Panc1 (cell line): ENCODE measurements around the gene HPRT1. TPM values are rescaled to one million over a fixed set of nuclear protein-coding genes. Genes with fewer than 3 reads are reported as not detected.

ENCODE experiments used
- ATAC-seq: fragments of 200-7000 bp; cut with Tn5 transposase; 2 replicates; pipeline ENCODE4 v1.9.1; 2020; ENCODE audit warnings: mild to moderate bottlenecking, moderate library complexity
- BruUV-seq: library from RNA; stranded (reverse); fragments of 400-500 nt; replicated peaks from 2 replicates; lab custom pipeline; 2021; lab: Mats Ljungman, UMichigan
- CTCF ChIA-PET: fragments of 300-600 bp; sonication (Branson Sonifier 250); formaldehyde crosslinking; loops from one replicate; lab custom pipeline; 2022; ENCODE audit warnings: antibody characterized with exemption; lab: Charles Lee
- POLR2A ChIA-PET: fragments of 300-600 bp; sonication (Branson Sonifier 250); formaldehyde crosslinking; loops from one replicate; lab custom pipeline; 2022; ENCODE audit warnings: antibody characterized with exemption; lab: Charles Lee
- DNase-seq: peaks from one replicate; pipeline ENCODE4 v3.0.0-alpha.2; 2010; ENCODE audit warnings: low read depth, low spot score
- H3K27ac ChIP-seq: 2 replicates; pipeline ENCODE4 v1.5.1; 2011; ENCODE audit warnings: mild to moderate bottlenecking, low read length, inconsistent platforms
- H3K27me3 ChIP-seq: fragments of 200-500 bp; sonication (Bioruptor generic); 2 replicates; pipeline ENCODE4 v1.6.0; 2014; ENCODE audit warnings: low read length, inconsistent platforms; ENCODE audit not compliant: control insufficient read depth, insufficient read depth
- H3K36me3 ChIP-seq: fragments of 200-500 bp; sonication (Bioruptor generic); 2 replicates; pipeline ENCODE4 v1.5.1; 2014; ENCODE audit warnings: inconsistent platforms, mild to moderate bottlenecking, low read length, moderate library complexity; ENCODE audit not compliant: control insufficient read depth, insufficient read depth
- H3K4me1 ChIP-seq: 2 replicates; pipeline ENCODE4 v1.5.1; 2011; ENCODE audit warnings: inconsistent platforms, mild to moderate bottlenecking, low read length, moderate library complexity; ENCODE audit not compliant: control insufficient read depth, insufficient read depth
- H3K4me3 ChIP-seq, 2 experiments: 2 replicates each; pipeline ENCODE4 v1.5.1; 2011 to 2012; ENCODE audit warnings: low read depth in 2 of 2, low read length in 2 of 2, mild to moderate bottlenecking in 2 of 2, inconsistent platforms in 1 of 2, moderate library complexity in 1 of 2
- H3K9me3 ChIP-seq: fragments of 200-500 bp; sonication (Bioruptor generic); 2 replicates; pipeline ENCODE4 v1.5.1; 2014; ENCODE audit warnings: low read depth, mild to moderate bottlenecking, inconsistent platforms, low read length, moderate library complexity; ENCODE audit not compliant: control insufficient read depth, insufficient read depth
- CTCF ChIP-seq: fragments of 450-650 bp; IDR thresholded peaks from 2 replicates; pipeline ENCODE4 v1.5.1; 2017; ENCODE audit warnings: mild to moderate bottlenecking
- POLR2AphosphoS5 ChIP-seq: IDR thresholded peaks from 2 replicates; pipeline ENCODE4 v1.6.1; 2012; ENCODE audit warnings: mild to moderate bottlenecking, low read depth, low read length, moderate library complexity
- REST ChIP-seq, 2 experiments: IDR thresholded peaks; 2 replicates each; pipeline ENCODE4 v1.6.1; 2011 to 2012; ENCODE audit warnings: low read depth in 2 of 2, control low read depth in 1 of 2, low read length in 1 of 2, mild to moderate bottlenecking in 1 of 2, moderate library complexity in 1 of 2; ENCODE audit not compliant: insufficient read depth in 1 of 2
- SIN3A ChIP-seq: IDR thresholded peaks from 2 replicates; pipeline ENCODE4 v1.6.1; 2012; ENCODE audit warnings: low read depth, mild to moderate bottlenecking, low read length, moderate library complexity, borderline replicate concordance; ENCODE audit not compliant: insufficient read depth
- TCF7L2 ChIP-seq: IDR thresholded peaks from 2 replicates; pipeline ENCODE4 v1.6.1; 2011; ENCODE audit warnings: mild to moderate bottlenecking, low read depth, low read length, inconsistent platforms
- in situ Hi-C: cut with HindIII; loops from 2 replicates; pipeline ENCODE4 v1.10.0; 2016; ENCODE audit warnings: low sequenced_read_pairs, low pct_unique_long_range_greater_than_20kb
- intact Hi-C: fragments of 100-400 bp; cut with micrococcal nuclease; formaldehyde crosslinking; loops from one replicate; pipeline ENCODE4 v1.10.0; 2022; ENCODE audit not compliant: unreplicated experiment
- total RNA-seq: library from RNA; stranded (reverse); gene quantifications from one replicate; pipeline ENCODE4 v1.2.1, GENCODE V29; 2021; ENCODE audit not compliant: unreplicated experiment

Gene HPRT1
- total RNA-seq, 1 experiment from 2014 or later: 77.1 TPM

GRCh38 chrX:134482371-134482770, 22.4 kb downstream of the HPRT1 start:
- intact Hi-C loops: no loop called here
- POLR2A ChIA-PET: interaction anchor here (0.6 kb wide), 1 partner anchor 70 kb away, joined by 10 read pairs; no protein-coding TSS in a partner anchor

GRCh38 chrX:134484039-134484438, 24.1 kb downstream of the HPRT1 start:
- H3K4me3 ChIP-seq: no peak overlapping the region
- intact Hi-C loops: no loop called here
- ChIA-PET POLR2A (no interaction called here), CTCF (interaction anchor here (1.0 to 1.4 kb wide), 2 partner anchors 269 to 299 kb away, joined by 3 read pairs; no protein-coding TSS in a partner anchor)
- H3K27me3 ChIP-seq: no peaks in the 10 kb centered on the region
- peaks cover 2% of the 10 kb centered on the region; the same call in 1 of the 2 replicates for H3K36me3 ChIP-seq
- no peaks in the 10 kb centered on the region for H3K9me3 ChIP-seq
- peak; percentile 71 for TF ChIP-seq CTCF
- TF ChIP-seq SIN3A: no peak
- no TSS peak for BruUV-seq
- no peaks in the 10 kb centered on the region for H3K4me1 ChIP-seq
- ATAC-seq: peak; percentile 34; the same call in 1 of the 2 replicates
- DNase-seq: peak; percentile 43
- in situ Hi-C loops: no loop called here
- no peak overlapping the region for H3K27ac ChIP-seq

More at GRCh38 chrX:134482371-134482770, 22.4 kb downstream of the HPRT1 start:
- no peaks in the 10 kb centered on the region for H3K4me1 ChIP-seq
- no peaks in the 10 kb centered on the region for H3K27me3 ChIP-seq
- DNase-seq: no peak
- no peak for ATAC-seq
- TF ChIP-seq POLR2AphosphoS5 (no peak), SIN3A (no peak), REST (IDR thresholded peaks at IDR 0.05; ENCODE audit: insufficient read depth in 1 of 2, low read depth in 2 of 2, low read length in 1 of 2) (no peak), TCF7L2 (no peak), CTCF (no peak)
- no peak overlapping the region for H3K4me3 ChIP-seq
- in situ Hi-C loops: no loop called here
- H3K9me3 ChIP-seq: no peaks in the 10 kb centered on the region
- BruUV-seq: no TSS peak
- no peak overlapping the region for H3K27ac ChIP-seq
- H3K36me3 ChIP-seq: peaks cover 2% of the 10 kb centered on the region; the same call in 1 of the 2 replicates
- CTCF ChIA-PET: no interaction called here
